HG03045 (cell line): ENCODE measurements around the gene PFN3.
A peak's percentile ranks its signal among the peaks of the same experiment; 100 is the strongest.
"Not testable (repeated sequence)": the region's sequence is repeated elsewhere in the genome, so short reads cannot be mapped to it uniquely, and the experiment has no call there.

Experiments used
- ATAC-seq: cut with Tn5 transposase; IDR thresholded peaks from one replicate; pipeline ENCODE4 v1.9.1; 2021; ENCODE audit warnings: mild to moderate bottlenecking, moderate library complexity; ENCODE audit not compliant: unreplicated experiment

The PFN3 gene

DNA sequence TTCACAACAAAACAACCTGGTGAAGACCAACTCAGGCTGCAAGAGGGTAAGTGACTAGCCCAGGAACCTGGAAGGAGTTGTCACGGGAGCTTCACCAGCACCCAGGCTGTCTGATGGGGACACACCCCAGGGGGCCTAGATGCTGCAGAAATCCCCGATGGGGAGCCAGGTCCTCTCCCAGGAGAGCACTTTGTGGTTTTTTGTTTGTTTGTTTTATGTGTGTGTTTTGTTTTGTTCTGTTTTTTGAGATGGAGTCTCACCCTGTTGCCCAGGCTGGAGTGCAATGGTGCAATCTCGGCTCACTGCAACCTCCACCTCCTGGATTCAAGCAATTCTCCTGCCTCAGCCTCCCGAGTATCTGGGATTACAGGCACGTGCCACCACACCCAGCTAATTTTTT is 24.9 kb downstream of the PFN3 start:
- ATAC-seq: not testable (repeated sequence)

DNA sequence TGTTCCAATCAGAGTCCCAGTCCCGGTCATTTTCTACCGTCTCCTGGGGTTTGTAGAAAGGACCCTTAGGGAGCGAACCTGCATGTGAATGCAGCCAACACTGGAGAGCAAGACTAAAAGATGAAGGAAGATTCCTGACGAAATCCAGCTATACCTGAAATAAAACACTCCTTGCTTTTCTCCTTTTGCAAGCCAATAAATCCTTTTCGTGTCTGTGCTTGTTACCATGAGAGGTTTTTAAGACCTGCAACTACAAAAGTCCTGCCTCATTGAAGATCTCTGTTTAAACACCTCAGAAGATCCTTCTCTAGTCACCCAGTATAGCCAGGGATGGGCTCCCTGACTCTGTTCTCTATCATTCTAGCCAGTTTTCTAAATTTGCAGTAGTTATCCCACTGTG is 26.2 kb downstream of the PFN3 start:
- no peak for ATAC-seq

DNA sequence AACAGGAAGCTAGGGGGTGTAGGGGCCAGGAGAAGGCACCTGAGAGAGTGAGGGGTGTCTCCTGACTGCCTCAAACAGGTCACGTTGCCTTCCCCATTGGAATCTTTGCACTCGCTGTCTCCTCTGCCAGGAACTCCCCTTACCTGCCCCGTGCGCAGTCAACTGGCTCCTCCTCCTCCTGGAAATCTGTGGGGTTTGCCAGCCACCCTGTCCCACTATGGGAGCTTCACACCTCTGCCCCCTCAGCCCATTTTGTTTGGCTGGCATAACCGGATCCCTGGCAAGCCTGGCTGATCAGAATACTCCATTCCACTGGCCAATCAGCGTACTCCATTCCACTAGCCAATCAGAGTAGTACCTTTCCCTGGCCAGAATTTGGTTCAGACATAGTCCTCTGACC is 26.7 kb downstream of the PFN3 start:
- no peak for ATAC-seq

DNA sequence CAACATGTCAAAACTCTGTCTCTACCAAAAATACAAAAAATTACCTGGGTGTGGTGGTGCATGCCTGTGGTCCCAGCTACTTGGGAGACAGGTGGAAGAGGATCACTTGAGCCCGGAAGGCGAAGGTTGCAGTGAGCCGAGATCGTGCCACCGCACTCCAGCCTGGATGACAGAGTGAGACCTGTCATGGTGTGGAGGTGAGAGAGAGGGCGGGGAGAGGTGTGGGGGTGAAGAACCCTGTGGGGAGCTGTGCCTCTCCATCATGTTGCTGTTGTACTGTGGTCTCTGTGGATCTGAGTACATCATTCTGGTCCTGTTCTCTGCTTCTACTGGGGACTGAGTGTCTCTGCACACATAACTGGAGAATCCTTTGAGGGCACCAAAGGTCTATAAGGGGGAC is 27.6 kb downstream of the PFN3 start:
- no peak for ATAC-seq

GRCh38 chr5:177372034-177372896 is 28.2 kb downstream of the PFN3 start:
- ATAC-seq: no peak

DNA sequence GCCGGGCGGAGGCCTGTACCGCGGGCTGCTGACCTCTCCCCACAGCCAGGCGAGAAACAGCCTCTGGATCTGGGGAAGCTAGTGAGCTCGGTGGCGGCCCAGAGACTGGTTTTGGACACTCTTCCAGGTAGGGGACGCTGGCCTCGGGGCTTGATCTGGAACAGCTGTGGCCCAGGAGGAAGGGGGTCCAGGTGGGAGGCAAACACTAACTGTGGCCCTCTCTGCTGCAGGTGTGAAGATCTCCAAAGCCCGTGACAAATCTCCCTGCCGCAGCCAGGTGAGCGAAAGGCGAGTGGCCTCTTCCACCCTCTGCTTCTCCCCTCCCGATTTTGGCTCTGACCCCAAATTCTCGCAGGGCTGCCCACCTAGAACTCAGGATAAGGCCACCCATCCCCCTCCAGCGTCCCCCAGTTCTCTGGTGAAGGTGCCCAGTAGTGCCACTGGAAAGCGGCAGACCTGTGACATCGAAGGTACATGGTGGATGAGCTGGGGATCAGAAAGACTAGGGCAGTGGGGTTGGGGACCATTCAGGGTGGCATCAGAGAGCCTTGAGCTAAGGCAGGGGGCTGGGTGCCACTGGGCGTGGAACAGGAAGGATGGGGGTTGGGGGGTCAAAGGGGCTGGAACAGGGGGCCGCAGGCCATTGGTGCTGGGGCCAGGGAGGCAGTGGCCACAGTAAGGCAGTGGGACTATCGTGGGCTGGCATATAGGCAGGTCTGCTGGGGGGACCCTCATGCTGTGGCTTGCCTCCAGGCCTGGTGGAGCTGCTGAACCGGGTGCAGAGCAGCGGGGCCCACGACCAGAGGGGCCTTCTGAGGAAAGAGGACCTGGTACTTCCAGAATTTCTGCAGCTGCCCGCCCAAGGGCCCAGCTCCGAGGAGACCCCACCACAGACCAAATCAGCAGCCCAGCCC is 29.1 kb downstream of the PFN3 start:
- no peak for ATAC-seq

DNA sequence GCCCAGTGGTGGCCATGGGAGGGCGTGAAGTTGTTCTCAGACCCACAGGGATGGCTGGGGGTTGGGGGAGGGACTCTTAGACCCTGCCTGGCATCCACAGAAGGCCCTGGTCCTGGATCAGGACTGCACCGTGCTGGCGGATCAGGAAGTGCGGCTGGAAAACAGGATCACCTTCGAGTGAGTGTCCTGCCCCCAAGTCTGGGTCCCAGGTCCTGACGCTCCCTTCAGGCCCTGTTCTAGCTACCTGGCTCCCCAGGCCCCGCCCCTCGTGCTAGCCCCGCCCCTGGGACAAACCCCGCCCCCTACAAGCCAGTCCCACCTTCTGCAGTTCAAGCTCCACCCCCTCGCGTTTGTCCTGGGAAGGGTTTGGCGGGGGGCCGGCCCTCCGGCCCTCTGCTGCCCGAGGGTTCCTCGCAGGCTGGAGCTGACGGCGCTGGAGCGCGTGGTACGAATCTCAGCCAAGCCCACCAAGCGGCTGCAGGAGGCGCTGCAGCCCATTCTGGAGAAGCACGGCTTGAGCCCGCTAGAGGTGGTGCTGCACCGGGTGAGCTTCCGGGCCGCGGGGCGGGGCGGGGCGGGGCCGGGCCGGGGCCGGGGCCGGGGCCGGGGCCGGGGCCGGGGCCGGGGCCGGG is 29.9 kb downstream of the PFN3 start:
- no peak for ATAC-seq

GRCh38 chr5:177369645-177370440 is 30.6 kb downstream of the PFN3 start:
- no peak for ATAC-seq

DNA sequence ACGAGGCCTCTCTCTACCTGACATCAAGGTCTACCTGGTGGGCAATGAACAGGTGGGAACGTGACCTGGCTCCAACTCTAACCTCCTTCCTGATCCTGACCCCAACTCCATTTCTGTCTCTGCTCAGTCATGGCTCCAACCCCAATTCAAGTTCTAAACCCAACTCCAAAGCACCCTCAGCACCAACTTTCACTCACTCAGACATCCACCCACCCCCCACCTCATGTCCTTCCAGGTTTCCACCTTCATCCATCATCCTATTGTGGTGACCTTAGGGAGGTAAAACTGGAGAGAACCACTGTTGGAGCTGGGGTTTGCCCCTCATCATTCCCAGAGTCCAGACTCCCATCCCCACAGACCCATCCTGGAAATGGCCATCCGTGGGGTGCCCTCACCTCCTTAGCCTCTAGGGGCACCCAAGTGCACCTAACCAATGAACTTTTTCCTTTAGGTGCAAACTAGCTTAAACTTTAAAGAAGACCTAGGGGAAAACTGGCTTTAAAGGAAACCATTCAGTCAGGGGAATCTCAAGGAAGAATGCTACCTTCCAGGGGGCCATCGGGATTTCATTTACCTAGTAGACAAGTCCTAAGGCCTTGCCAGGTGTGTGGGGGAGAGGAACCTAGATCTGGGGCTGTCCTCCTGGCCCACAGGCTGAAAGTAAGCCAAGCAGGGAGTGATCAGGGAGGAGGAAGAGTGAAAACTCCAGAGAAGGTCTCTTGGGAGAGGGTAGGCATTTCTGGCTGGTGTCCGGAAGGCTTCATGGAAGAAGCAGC is 31.4 kb downstream of the PFN3 start:
- ATAC-seq: no peak

- ATAC-seq: no peak
These were observed 32.2 kb downstream of the PFN3 start for GRCh38 chr5:177367981-177368868.

GRCh38 chr5:177367323-177367848 is 33.1 kb downstream of the PFN3 start:
- ATAC-seq: no peak

DNA sequence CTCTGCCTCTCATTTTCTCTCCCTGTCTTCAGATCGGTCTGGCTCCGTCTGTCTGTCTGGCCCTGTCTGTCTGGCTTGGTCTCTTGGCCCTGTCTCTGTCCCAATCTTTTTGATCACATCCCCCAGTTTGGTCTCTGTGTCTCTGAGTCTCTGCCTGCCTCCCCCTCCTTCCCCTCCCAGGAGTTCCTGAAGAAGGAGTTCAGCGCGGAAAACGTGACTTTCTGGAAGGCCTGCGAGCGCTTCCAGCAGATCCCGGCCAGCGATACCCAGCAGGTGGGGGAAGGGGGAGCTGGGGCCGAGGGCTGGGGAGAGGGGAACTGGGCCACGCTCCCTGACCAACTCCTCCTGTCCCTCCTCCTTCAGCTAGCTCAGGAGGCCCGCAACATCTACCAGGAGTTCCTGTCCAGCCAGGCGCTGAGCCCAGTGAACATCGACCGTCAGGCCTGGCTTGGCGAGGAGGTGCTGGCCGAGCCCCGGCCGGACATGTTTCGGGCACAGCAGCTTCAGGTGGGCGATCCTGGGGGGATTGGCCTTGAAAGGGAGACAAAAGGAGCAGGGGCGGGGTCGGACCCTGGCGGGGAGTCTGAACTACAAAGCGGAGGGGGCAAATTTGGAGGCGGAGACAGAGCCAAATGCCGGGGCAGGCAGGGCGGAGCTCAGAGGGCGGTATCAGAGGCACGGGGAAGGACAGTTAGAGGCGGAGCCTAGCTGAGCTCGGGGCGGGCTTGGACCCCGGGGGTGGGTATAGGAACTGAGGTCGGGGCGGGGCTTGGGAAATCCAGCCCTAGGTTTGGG is 33.7 kb downstream of the PFN3 start:
- no peak for ATAC-seq

- ATAC-seq: no peak
These were observed 34.5 kb downstream of the PFN3 start for GRCh38 chr5:177365845-177366527.

DNA sequence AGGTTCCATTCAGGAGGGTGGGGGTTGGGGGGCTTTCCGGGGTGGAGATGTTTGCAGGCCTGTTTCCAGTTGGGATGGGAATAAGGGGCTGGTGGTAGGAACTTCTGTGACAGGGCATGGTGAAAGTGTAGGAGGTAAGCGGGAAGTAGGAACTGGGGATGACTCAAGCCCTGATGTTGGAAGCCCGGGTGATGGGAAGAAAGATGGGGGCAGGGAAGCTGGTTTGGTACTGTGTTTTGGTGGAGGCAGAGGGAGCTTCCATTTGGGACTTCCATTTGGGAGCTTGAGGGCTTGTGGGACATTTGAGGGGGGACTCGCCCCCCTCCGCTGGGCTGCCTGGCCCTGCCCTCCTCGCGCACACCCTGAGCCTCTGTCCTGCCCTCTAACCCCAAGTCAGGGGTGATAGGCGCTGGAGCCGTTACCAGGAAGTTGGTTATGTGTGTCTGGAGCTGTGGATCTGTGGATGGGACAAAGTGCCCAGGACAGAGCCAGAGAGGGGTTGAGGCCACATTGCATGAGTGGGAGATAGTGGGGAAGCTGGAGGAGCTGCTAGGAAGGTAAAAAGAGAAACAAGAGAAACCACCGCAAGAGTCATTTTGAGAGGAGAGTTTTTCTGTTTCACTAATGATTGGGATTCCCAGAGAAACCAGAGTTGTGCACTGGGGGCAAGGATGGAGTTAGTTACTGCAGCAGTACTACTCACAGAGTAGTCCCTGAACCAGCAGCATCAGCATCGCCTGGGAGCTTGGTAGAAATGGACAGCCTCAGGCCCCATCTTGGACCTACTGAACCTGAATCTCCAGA is 36.1 kb downstream of the PFN3 start:
- peak; percentile 41 for ATAC-seq

GRCh38 chr5:177363565-177363964 is 36.9 kb downstream of the PFN3 start:
- ATAC-seq: no peak
